ENCODE results near the gene HHAT. TPM values are rescaled to one million over a fixed set of nuclear protein-coding genes. Genes with fewer than 3 reads are reported as not detected.

HHAT gene
- total RNA-seq, 2 experiments from 2014 or later: 0.99 to 1.4 TPM

- intact Hi-C loops (cut with micrococcal nuclease): no loop called here
- ATAC-seq: no peak
- TF ChIP-seq CTCF (IDR thresholded peaks at IDR 0.05): no peak
- H3K4me3 Mint-ChIP-seq: no peak overlapping the region
- H3K27me3 Mint-ChIP-seq: peaks cover 1% of the 10 kb centered on the region
- no peak overlapping the region for H3K27ac Mint-ChIP-seq
- ChIA-PET CTCF (no interaction called here), POLR2A (no interaction called here)
- peaks cover 7% of the 10 kb centered on the region for H3K4me1 Mint-ChIP-seq (ENCODE audit: low read depth)
- no peak for DNase-seq
- no peaks in the 10 kb centered on the region for H3K36me3 Mint-ChIP-seq (ENCODE audit: low read depth)
- H3K9me3 Mint-ChIP-seq: no peaks in the 10 kb centered on the region
Measured at GRCh38 chr1:210645582-210646257, 317.0 kb downstream of the HHAT start.

- Mint-ChIP-seq H3K27ac (no peak overlapping the region), H3K4me3 (no peak overlapping the region), H3K36me3 (ENCODE audit: low read depth) (no peaks in the 10 kb centered on the region), H3K9me3 (no peaks in the 10 kb centered on the region), H3K4me1 (ENCODE audit: low read depth) (peaks cover 7% of the 10 kb centered on the region), H3K27me3 (peaks cover 1% of the 10 kb centered on the region)
- ChIA-PET CTCF (no interaction called here), POLR2A (no interaction called here)
- no peak for DNase-seq
- no peak for ATAC-seq
- TF ChIP-seq CTCF (IDR thresholded peaks at IDR 0.05): no peak
- intact Hi-C loops (cut with micrococcal nuclease): no loop called here
Measured at GRCh38 chr1:210646258-210646616, 317.5 kb downstream of the HHAT start.

GRCh38 chr1:210647406-210648333 lies 319.0 kb downstream of the HHAT start:
- ChIA-PET CTCF (interaction anchor here (0.6 kb wide), 1 partner anchor 248 kb away, joined by 3 read pairs; no protein-coding TSS in a partner anchor), POLR2A (no interaction called here)
- H3K36me3 Mint-ChIP-seq (ENCODE audit: low read depth): no peaks in the 10 kb centered on the region
- DNase-seq (no peak), ATAC-seq (no peak)
- no peak for TF ChIP-seq CTCF (IDR thresholded peaks at IDR 0.05)
- H3K27ac Mint-ChIP-seq: no peak overlapping the region
- peaks cover 7% of the 10 kb centered on the region for H3K4me1 Mint-ChIP-seq (ENCODE audit: low read depth)
- intact Hi-C loops (cut with micrococcal nuclease): no loop called here
- no peaks in the 10 kb centered on the region for H3K27me3 Mint-ChIP-seq
- H3K9me3 Mint-ChIP-seq: no peaks in the 10 kb centered on the region
- H3K4me3 Mint-ChIP-seq: no peak overlapping the region

- Mint-ChIP-seq H3K36me3 (ENCODE audit: low read depth) (no peaks in the 10 kb centered on the region), H3K27me3 (no peaks in the 10 kb centered on the region), H3K4me1 (ENCODE audit: low read depth) (peaks cover 7% of the 10 kb centered on the region), H3K27ac (no peak overlapping the region), H3K9me3 (peaks cover under 1% of the 10 kb centered on the region), H3K4me3 (no peak overlapping the region)
- intact Hi-C loops (cut with micrococcal nuclease): no loop called here
- CTCF ChIA-PET: no interaction called here
- POLR2A ChIA-PET: no interaction called here
- no peak for TF ChIP-seq CTCF (IDR thresholded peaks at IDR 0.05)
- ATAC-seq (no peak), DNase-seq (no peak)
Measured at GRCh38 chr1:210648588-210649269, 320.0 kb downstream of the HHAT start.
